GM21723 (cell line): ENCODE measurements around the gene LAMC3.

Source experiments
- ATAC-seq: cut with Tn5 transposase; IDR thresholded peaks from one replicate; pipeline ENCODE4 v1.9.1; 2021; ENCODE audit warnings: mild to moderate bottlenecking, moderate library complexity; ENCODE audit not compliant: unreplicated experiment

LAMC3 gene

DNA sequence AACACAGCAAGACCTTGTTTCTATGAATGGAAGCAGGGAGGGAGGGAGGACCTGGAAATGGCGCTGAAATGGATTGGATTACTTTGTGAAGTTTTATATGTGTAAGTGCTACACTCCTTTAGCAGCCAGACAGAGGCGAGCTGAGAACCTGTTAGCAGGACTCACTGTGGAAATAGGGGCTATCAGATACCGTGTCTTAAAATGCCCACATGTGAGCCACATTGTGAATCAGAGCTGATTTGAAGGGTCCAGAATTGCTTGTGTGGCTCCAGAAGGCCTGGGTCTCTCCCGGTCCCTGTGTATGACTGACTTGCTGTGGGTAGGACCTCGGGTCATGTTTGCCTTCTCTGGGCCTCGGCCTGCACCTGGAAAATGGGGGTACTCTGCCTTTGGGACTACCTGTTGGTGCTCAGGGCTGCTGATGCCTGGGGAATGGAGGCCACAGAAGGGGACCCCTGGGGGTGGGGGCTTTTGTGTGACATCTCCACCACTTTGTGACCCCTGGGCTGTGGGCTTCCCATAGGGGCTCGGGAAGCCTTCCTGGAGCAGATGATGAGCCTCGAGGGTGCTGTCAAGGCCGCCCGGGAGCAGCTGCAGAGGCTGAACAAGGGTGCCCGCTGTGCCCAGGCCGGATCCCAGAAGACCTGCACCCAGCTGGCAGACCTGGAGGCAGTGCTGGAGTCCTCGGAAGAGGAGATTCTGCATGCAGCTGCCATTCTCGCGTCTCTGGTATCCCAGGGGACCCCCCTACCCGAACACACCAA, 63.3 kb downstream of the LAMC3 start:
- no peak for ATAC-seq

GRCh38 chr9:131072871-131073237, 63.9 kb downstream of the LAMC3 start:
- no peak for ATAC-seq

- no peak for ATAC-seq
Measured at GRCh38 chr9:131076347-131077195, 67.6 kb downstream of the LAMC3 start.

- ATAC-seq: no peak
Measured at GRCh38 chr9:131078427-131079366, 69.7 kb downstream of the LAMC3 start.

DNA sequence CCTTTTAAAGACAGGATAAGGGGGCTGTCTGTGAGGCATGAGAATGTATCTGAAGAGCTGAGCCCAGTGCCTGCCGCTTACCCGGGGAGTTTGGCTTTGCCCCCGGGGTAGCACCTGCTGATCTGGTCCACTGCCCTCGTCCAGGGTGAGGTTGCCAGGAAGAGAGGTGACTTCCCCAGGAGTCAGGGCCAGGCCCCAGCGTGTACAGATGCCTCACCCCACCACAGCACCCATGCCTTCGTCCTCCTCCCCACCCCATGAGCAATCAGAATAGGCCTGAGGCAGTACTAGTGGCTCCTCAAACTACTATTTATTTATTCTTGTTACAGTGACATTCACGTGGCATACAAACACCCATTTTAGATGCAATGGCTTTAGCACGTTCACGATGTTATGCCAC, 71.6 kb downstream of the LAMC3 start:
- ATAC-seq: no peak

DNA sequence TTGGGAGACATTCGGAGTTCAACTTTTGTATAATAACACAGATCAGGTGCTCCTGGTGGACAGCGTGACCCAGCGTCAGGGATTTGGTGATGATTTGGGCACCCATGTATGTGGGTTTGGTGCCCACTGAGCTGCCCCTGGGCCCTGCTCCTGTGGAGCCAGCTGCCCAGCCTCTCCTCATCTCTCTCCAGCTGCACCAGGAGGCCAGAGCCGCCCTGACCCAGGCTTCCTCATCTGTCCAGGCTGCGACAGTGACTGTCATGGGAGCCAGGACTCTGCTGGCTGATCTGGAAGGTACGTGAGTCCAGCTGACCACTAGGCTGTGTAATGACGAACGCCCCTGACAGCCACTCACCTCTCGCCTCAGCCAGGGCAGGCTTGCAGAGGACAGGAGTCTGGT, 72.9 kb downstream of the LAMC3 start:
- ATAC-seq: no peak

- no peak for ATAC-seq
Measured at GRCh38 chr9:131082774-131083512, 74.0 kb downstream of the LAMC3 start.

DNA sequence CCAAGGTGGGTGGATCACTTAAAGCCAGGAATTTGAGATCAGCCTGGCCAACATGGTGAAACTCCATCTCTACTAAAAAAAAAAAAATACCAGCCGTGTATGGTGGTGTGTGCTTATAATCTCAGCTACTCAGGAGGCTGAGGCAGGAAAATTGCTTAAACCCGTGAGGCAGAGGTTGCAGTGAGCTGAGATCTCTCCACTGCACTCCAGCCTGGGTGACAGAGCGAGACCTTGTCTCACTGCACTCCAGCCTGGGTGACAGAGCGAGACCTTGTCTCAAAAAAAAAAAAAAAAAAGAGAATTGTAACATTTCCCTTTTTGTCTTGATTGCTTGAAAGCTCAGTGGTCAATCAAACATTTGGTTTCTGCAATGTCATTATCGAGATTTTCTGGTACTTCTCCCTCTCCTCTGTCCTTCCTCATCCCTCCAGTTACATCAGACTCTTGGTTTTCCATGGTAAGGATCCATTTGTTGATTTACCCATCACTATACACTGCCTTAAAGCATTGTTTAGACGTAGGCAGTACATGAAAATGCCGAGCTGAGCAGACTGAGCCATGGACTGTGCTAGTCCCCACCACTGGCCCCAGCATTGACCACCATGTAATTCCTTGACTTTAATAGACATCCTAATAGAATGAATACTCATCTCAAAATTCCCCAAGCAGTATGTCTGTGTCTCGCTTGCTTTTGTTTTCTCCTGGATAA, 75.8 kb downstream of the LAMC3 start:
- no peak for ATAC-seq

DNA sequence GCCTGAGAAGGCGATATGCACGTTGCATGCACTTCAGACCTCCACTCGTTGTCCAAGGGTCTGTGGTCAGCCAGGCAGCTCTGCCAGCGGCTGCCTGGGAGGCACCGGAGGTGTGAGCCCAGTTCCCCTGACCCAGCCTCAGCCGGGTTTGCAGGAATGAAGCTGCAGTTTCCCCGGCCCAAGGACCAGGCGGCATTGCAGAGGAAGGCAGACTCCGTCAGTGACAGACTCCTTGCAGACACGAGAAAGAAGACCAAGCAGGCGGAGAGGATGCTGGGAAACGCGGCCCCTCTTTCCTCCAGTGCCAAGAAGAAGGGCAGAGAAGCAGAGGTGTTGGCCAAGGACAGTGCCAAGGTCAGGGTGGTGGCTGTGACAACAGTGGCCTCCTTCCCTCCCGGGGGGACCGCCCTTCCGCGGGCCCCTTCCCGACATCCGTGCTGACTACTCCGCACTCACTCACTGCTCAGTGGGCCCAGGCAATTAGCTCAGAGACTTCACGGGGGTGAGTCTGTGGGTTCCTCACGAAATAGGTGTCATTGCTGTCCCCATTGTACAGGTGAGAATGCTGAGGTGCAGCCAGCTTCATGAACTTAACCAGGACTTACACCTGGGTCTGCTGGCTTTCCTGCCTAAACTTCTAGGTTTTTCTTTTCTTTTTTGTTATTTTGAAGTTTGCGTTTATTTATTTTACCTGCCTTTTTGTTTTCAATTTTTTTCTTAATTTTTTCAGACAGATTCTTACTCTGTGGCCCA, 76.6 kb downstream of the LAMC3 start:
- no peak for ATAC-seq

DNA sequence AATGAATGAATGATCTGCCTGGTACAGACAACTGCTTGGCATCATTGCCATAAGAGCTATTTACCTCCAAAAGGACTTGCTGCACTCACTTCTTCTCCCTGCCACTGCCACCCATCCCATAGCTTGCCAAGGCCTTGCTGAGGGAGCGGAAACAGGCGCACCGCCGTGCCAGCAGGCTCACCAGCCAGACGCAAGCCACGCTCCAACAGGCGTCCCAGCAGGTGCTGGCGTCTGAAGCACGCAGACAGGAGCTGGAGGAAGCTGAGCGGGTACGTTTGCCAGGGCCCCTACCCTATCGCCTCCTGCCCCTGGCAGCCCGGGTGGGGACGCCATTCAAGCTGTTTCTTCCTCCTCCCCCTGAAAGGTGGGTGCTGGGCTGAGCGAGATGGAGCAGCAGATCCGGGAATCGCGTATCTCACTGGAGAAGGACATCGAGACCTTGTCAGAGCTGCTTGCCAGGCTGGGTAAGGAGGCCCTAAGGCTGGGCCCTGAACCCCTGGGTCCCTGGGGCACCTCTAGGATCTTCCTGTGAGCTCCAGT, 78.5 kb downstream of the LAMC3 start:
- ATAC-seq: no peak

- no peak for ATAC-seq
Measured at GRCh38 chr9:131090025-131090787, 81.2 kb downstream of the LAMC3 start.

- no peak for ATAC-seq
Measured at GRCh38 chr9:131091352-131091992, 82.5 kb downstream of the LAMC3 start.

- ATAC-seq: no peak
Measured at GRCh38 chr9:131092030-131092429, 83.1 kb downstream of the LAMC3 start.

DNA sequence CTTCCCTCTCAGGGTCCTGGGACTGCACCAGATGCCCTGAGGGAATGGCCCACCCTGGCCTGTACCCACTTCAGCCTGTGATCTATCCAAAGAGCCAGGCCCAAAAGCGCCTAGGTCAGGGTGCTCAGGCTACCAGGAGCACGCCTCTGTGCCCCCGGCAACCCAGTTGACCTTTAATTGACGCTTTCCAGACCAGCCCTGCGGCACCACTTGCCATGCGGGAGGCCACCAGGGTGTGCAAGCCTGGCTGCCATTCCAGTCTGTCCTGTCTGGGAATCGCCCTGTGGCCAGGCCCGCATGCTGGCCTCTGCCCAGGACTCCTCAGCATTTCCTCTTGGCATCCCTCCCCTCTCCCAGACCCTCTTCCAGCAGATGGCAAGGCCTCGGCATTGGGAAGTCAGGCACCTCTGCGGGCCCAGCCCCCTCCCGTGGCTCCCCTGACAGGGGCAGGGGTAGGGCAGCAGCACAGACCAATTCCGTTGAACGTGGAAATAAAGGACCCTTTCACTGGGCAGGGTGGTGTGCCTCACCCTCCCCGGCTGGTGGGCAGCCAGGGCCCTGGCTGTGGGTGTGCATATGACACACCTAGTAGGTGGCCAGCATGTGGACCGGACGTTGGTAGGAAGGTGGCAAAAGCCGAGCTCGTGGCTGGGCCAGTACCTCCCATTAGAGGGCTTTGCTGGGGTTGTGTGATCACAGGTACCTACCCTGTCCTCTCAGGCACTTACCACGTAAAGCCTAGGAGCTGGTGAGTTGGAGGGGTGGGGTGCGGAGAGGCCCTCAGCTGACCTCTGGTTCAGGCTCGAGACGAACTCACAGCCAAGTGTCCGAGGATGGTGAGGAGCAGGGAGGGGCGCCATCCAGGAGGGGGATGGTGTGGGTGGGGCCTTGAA, 83.8 kb downstream of the LAMC3 start:
- no peak for ATAC-seq

DNA sequence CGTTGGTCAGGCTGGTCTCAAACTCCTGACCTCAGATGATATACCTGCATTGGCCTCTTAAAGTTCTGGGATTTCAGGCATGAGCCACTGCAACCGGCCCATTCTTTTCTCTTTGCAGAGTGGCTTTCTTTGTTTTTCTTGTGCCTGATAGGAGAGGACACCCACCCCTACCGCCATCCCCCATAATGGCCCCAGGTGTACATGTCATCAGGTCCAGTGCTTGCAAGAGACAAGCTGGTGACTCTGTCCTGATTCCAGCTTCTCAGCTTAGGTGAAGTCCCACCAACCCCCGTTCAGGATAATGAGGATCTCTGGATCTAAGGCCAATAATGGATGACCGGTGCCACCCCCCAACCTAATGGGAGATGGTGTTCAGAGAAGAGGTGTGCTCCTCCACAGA, 85.0 kb downstream of the LAMC3 start:
- no peak for ATAC-seq

GRCh38 chr9:131094622-131095021, 85.6 kb downstream of the LAMC3 start:
- no peak for ATAC-seq
